GM12878 (cell line): Measurements from ENCODE around the gene ANKFY1. TPM values are rescaled to one million over a fixed set of nuclear protein-coding genes. Genes with fewer than 3 reads are reported as not detected.

Experiments used
- ATAC-seq: fragments of 200-7000 bp; cut with Tn5 transposase; 3 replicates; pipeline ENCODE4 v1.9.1; 2020; ENCODE audit warnings: mild to moderate bottlenecking, moderate library complexity
- BruUV-seq: library from RNA; stranded (reverse); fragments of 400-500 nt; replicated peaks from 2 replicates; lab custom pipeline; 2021; lab: Mats Ljungman, UMichigan
- CTCF ChIA-PET: fragments of 300-600 bp; sonication (Branson Sonifier 250); formaldehyde crosslinking; extraction: SDS; loops from one replicate; lab custom pipeline; 2021; ENCODE audit warnings: inconsistent platforms; lab: Yijun Ruan, JAX
- POLR2A ChIA-PET: fragments of 350-600 bp; formaldehyde crosslinking; extraction: SDS; loops from one replicate; lab custom pipeline; 2021; ENCODE audit warnings: inconsistent platforms; lab: Charles Lee
- RAD21 ChIA-PET: fragments of 300-600 bp; sonication (Branson Sonifier 250); formaldehyde crosslinking; loops from one replicate; lab custom pipeline; 2023; ENCODE audit warnings: antibody characterized with exemption; ENCODE audit not compliant: unreplicated experiment; lab: Charles Lee
- SMC1A ChIA-PET: fragments of 300-600 bp; sonication (Branson Sonifier 250); formaldehyde crosslinking; loops from one replicate; lab custom pipeline; 2023; ENCODE audit not compliant: unreplicated experiment, uncharacterized antibody; lab: Charles Lee
- DNase-seq: peaks from one replicate; pipeline ENCODE4 v3.0.0-alpha.2; 2011; ENCODE audit warnings: low read depth, low spot score
- FAIRE-seq: peaks from 3 replicates; lab custom pipeline; 2011; peaks lifted over from hg19 to GRCh38; lab: Jason Lieb, UNC
- H2AFZ ChIP-seq: 2 replicates; pipeline ENCODE4 v1.6.0; 2011; ENCODE audit warnings: low read depth, low read length, control low read depth; ENCODE audit not compliant: control insufficient read depth
- H3K27ac ChIP-seq: 2 replicates; pipeline ENCODE4 v1.5.1; 2011; ENCODE audit warnings: control low read depth; ENCODE audit not compliant: control insufficient read depth, insufficient read depth
- H3K27me3 ChIP-seq, 2 experiments: replicated peaks in 1 of 2; 2 replicates each; pipeline versions ENCODE4 v1.6.0 to v1.6.1; 2011; ENCODE audit warnings: low read length in 1 of 2; ENCODE audit not compliant: control insufficient read depth in 2 of 2, insufficient read depth in 2 of 2
- H3K36me3 ChIP-seq, 2 experiments: 2 replicates each; pipeline ENCODE4 v1.5.1; 2011; ENCODE audit warnings: low read length in 1 of 2; ENCODE audit not compliant: control insufficient read depth in 2 of 2, insufficient read depth in 2 of 2
- H3K4me1 ChIP-seq: 2 replicates; pipeline ENCODE4 v1.6.1; 2011; ENCODE audit warnings: mild to moderate bottlenecking, low read length, moderate library complexity, mixed read lengths; ENCODE audit not compliant: control insufficient read depth, insufficient read depth
- H3K4me2 ChIP-seq: 2 replicates; pipeline ENCODE4 v1.6.0; 2011; ENCODE audit warnings: control low read depth; ENCODE audit not compliant: control insufficient read depth, insufficient read depth
- H3K4me3 ChIP-seq: fragments of 200-600 bp; sonication (generic); 2 replicates; pipeline ENCODE4 v1.5.1; 2016
- H3K79me2 ChIP-seq: 2 replicates; pipeline ENCODE4 v1.6.0; 2011; ENCODE audit warnings: low read length; ENCODE audit not compliant: control insufficient read depth, insufficient read depth
- H3K9ac ChIP-seq: 2 replicates; pipeline ENCODE4 v1.8.0; 2011; ENCODE audit warnings: low read length, control low read depth, mixed read lengths; ENCODE audit not compliant: control insufficient read depth, insufficient read depth
- H3K9me3 ChIP-seq: replicated peaks from 3 replicates; pipeline ENCODE4 v1.5.1; 2011; ENCODE audit warnings: mild to moderate bottlenecking, low read length; ENCODE audit not compliant: control insufficient read depth, insufficient read depth
- H4K20me1 ChIP-seq: 2 replicates; pipeline ENCODE4 v1.6.0; 2011; ENCODE audit not compliant: control insufficient read depth, insufficient read depth
- ASH2L ChIP-seq: fragments of 300-600, 200-600 bp; sonication (generic); IDR thresholded peaks from 2 replicates; pipeline ENCODE4 v1.6.1; 2017; ENCODE audit warnings: low read depth, mild to moderate bottlenecking, borderline replicate concordance
- ESRRA ChIP-seq: IDR thresholded peaks from 2 replicates; pipeline ENCODE4 v1.6.1; 2012; ENCODE audit warnings: mild to moderate bottlenecking, low read length, improper control_type of control experiment
- GABPA ChIP-seq: IDR thresholded peaks from 2 replicates; pipeline ENCODE4 v1.6.1; 2014; ENCODE audit warnings: antibody characterized with exemption, low read depth, mild to moderate bottlenecking, inconsistent platforms
- GATAD2B ChIP-seq: fragments of 450-650 bp; conservative IDR thresholded peaks from 2 replicates; pipeline ENCODE4 v1.6.1; 2017; ENCODE audit warnings: low read depth, mild to moderate bottlenecking, moderate library complexity
- KAT2A ChIP-seq: conservative IDR thresholded peaks from 2 replicates; pipeline ENCODE4 v1.6.1; 2011; ENCODE audit warnings: low read depth, low read length; ENCODE audit not compliant: control insufficient read depth
- KDM1A ChIP-seq: fragments of 200-600 bp; sonication (generic); IDR thresholded peaks from 2 replicates; pipeline ENCODE4 v1.6.1; 2016; ENCODE audit warnings: borderline replicate concordance
- MEF2A ChIP-seq: IDR thresholded peaks from 2 replicates; pipeline ENCODE4 v1.6.1; 2011; ENCODE audit warnings: low read depth, mild to moderate bottlenecking, low read length, moderate library complexity; ENCODE audit not compliant: insufficient read depth
- MYC ChIP-seq: IDR thresholded peaks from 2 replicates; pipeline ENCODE4 v1.6.1; 2011; ENCODE audit warnings: mild to moderate bottlenecking, low read length, moderate library complexity, inconsistent platforms; ENCODE audit not compliant: insufficient read depth, insufficient replicate concordance, insufficient read length, severe bottlenecking
- PAX5 ChIP-seq: IDR thresholded peaks from 2 replicates; pipeline ENCODE4 v1.6.1; 2011; ENCODE audit warnings: low read depth, low read length, borderline replicate concordance
- POLR2AphosphoS2 ChIP-seq: IDR thresholded peaks from 2 replicates; pipeline ENCODE4 v1.6.1; 2011; ENCODE audit warnings: low read depth, mild to moderate bottlenecking, low read length, improper control_type of control experiment, moderate library complexity
- RBBP5 ChIP-seq: fragments of 200-600 bp; sonication (generic); conservative IDR thresholded peaks from 2 replicates; pipeline ENCODE4 v1.6.1; 2016
- RFX5 ChIP-seq: IDR thresholded peaks from 2 replicates; pipeline ENCODE4 v1.6.1; 2011; ENCODE audit warnings: low read depth, low read length, improper control_type of control experiment
- SMC3 ChIP-seq: IDR thresholded peaks from 2 replicates; pipeline ENCODE4 v1.6.1; 2011; ENCODE audit warnings: low read length, improper control_type of control experiment, borderline replicate concordance
- TARDBP ChIP-seq: IDR thresholded peaks from 2 replicates; pipeline ENCODE4 v1.6.1; 2016; ENCODE audit warnings: borderline replicate concordance
- WGBS: methylation state at CpG from one replicate; pipeline ENCODE4 v1.1.6; 2016; ENCODE audit warnings: low lambda C conversion rate; ENCODE audit not compliant: insufficient replicate concordance, insufficient coverage; ENCODE audit errors: missing lambda C conversion rate; 5-methylcytosine and 5-hydroxymethylcytosine counted together
- in situ Hi-C: fragments of 300-500 bp; cut with MboI; formaldehyde crosslinking; loops from 9 replicates; pipeline ENCODE4 v1.14.3; 2018; ENCODE audit warnings: mixed read lengths
- intact Hi-C: fragments of 100-400 bp; cut with micrococcal nuclease; formaldehyde crosslinking; loops from one replicate; pipeline ENCODE4 v1.14.2; 2022; ENCODE audit not compliant: unreplicated experiment
- polyA plus RNA-seq, 11 experiments: library from polyadenylated mRNA; depleted of rRNA in 4 of 11; unstranded in 6 of 11; stranded (reverse) in 5 of 11; fragments of >200 nt; fragmentation: Nextera tagmentation in 4 of 11; fragmentation: Illumina TruSeq in 1 of 11; extraction: Ambion mirVana in 4 of 11; extraction: Trizol in 1 of 11; gene quantifications; 1 replicate in 1 of 11; 2 replicates in 10 of 11; pipeline versions ENCODE4 v1.2.1 to v1.2.3, GENCODE V29; 2011 to 2016; ENCODE audit warnings: inconsistent platforms in 2 of 11, missing spikeins in 2 of 11, low read depth in 1 of 11
- total RNA-seq, 4 experiments: library from RNA; depleted of rRNA in 3 of 4; stranded (reverse); fragments of >200 nt in 3 of 4; fragmentation: Illumina TruSeq in 1 of 4; extraction: Trizol in 1 of 4; gene quantifications; 2 replicates each; pipeline versions ENCODE4 v1.2.1 to v1.2.3, GENCODE V29; 2013 to 2021
- TF ChIP-seq, protein P1 (sequence below): fragments of 450-650 bp; formaldehyde crosslinking; IDR thresholded peaks from 2 replicates; pipeline ENCODE4 v1.4.0; 2020; ENCODE audit warnings: mild to moderate bottlenecking, moderate library complexity

The ANKFY1 gene
- total and polyA plus RNA-seq, 10 of the 15 experiments (the other 5 are each of a cell fraction or from before 2014, with no cell fraction given), result 3.0 to 27.7 (median 16.4) TPM

DNA sequence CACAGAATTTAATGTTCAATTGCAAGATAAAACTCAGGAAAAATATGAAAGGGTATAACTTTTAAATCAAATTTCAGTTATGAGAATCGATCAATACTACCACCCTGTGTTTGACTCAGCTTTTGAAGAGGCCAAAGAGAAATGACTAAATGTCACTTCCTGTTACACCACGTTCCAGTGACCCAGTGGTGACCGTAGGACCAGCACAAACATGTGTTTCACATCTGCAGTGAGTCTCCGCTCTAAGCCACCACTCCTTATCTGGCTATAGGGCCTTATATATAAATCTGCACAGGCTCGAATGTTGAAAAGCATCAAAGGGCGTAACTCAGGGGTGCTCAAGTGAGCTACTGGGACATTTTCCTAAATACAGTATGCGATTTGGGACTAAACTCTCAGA lies 84.7 kb downstream of the ANKFY1 start:
- H2AFZ ChIP-seq, result no peak overlapping the region
- intact Hi-C loops (no loop called here), in situ Hi-C loops (no loop called here)
- H3K9ac ChIP-seq, result no peak overlapping the region
- no TSS peak for BruUV-seq
- SMC1A ChIA-PET, result interaction anchor here (0.7 kb wide), 1 partner anchor 12 kb away, joined by 3 read pairs; no protein-coding TSS in a partner anchor
- DNase-seq (no peak), ATAC-seq (no peak), FAIRE-seq (no peak)
- no peaks in the 10 kb centered on the region for H3K79me2 ChIP-seq
- POLR2A ChIA-PET, result no interaction called here
- WGBS, result 82% methylated on average over 7 of the region's 7 CpGs
- H3K4me2 ChIP-seq, result no peak overlapping the region
- H3K27me3 ChIP-seq, result no peaks in the 10 kb centered on the region
- RAD21 ChIA-PET, result no interaction called here
- CTCF ChIA-PET, result interaction anchor here (1.6 kb wide), 1 partner anchor 21 kb away, joined by 5 read pairs; no protein-coding TSS in a partner anchor
- H4K20me1 ChIP-seq, result no peaks in the 10 kb centered on the region
- no peak overlapping the region for H3K4me3 ChIP-seq
- H3K36me3 ChIP-seq, result peaks cover 31 to 59% of the 10 kb centered on the region in 2 experiments
- peaks cover 5% of the 10 kb centered on the region for H3K4me1 ChIP-seq
- H3K27ac ChIP-seq, result no peak overlapping the region
- no peaks in the 10 kb centered on the region for H3K9me3 ChIP-seq
- TF ChIP-seq ASH2L, result no peak

DNA sequence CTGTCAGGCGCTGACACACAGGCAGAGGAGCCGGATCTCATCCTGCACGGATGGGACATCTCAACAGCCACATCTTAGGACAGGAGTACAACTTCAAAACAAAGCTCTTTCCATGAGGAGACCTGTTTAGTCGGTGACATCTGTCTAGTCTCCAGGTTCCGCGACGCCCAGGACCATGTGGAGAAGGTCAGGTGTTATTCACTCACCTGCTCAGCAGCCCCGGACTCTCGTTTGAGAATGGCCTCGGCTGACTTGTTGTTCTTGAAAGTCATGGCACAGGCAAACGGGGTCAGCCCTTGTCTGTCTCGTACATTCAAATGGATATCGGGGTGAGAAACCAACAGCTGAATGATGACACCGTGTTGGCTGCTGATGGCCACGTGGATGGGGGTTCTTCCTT lies 85.1 kb downstream of the ANKFY1 start:
- FAIRE-seq, result no peak
- CTCF ChIA-PET, result interaction anchor here (1.6 kb wide), 1 partner anchor 21 kb away, joined by 5 read pairs; no protein-coding TSS in a partner anchor
- TF ChIP-seq, protein P1, sequence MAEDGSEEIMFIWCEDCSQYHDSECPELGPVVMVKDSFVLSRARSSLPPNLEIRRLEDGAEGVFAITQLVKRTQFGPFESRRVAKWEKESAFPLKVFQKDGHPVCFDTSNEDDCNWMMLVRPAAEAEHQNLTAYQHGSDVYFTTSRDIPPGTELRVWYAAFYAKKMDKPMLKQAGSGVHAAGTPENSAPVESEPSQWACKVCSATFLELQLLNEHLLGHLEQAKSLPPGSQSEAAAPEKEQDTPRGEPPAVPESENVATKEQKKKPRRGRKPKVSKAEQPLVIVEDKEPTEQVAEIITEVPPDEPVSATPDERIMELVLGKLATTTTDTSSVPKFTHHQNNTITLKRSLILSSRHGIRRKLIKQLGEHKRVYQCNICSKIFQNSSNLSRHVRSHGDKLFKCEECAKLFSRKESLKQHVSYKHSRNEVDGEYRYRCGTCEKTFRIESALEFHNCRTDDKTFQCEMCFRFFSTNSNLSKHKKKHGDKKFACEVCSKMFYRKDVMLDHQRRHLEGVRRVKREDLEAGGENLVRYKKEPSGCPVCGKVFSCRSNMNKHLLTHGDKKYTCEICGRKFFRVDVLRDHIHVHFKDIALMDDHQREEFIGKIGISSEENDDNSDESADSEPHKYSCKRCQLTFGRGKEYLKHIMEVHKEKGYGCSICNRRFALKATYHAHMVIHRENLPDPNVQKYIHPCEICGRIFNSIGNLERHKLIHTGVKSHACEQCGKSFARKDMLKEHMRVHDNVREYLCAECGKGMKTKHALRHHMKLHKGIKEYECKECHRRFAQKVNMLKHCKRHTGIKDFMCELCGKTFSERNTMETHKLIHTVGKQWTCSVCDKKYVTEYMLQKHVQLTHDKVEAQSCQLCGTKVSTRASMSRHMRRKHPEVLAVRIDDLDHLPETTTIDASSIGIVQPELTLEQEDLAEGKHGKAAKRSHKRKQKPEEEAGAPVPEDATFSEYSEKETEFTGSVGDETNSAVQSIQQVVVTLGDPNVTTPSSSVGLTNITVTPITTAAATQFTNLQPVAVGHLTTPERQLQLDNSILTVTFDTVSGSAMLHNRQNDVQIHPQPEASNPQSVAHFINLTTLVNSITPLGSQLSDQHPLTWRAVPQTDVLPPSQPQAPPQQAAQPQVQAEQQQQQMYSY (CRISPR knock-in tag), result no peak
- no peak for TF ChIP-seq ESRRA
- TF ChIP-seq KAT2A, result no peak
- no peak for TF ChIP-seq GABPA
- TF ChIP-seq KDM1A, result no peak
- no peak for TF ChIP-seq POLR2AphosphoS2
- no peak for TF ChIP-seq PAX5
- TF ChIP-seq TARDBP, result no peak
- no peak for TF ChIP-seq ASH2L
- TF ChIP-seq SMC3, result no peak
- TF ChIP-seq RFX5, result no peak
- no peak for TF ChIP-seq MYC
- no peak for TF ChIP-seq MEF2A
- no peak for TF ChIP-seq RBBP5
- no peak for TF ChIP-seq GATAD2B

More for the DNA sequence above, 85.1 kb downstream of the ANKFY1 start:
- ChIA-PET SMC1A (interaction anchor here (0.7 kb wide), 1 partner anchor 12 kb away, joined by 3 read pairs; no protein-coding TSS in a partner anchor), POLR2A (no interaction called here), RAD21 (no interaction called here)
- ATAC-seq, result no peak
- Histone ChIP-seq H3K79me2 (no peaks in the 10 kb centered on the region), H3K27me3 (no peaks in the 10 kb centered on the region), H3K27ac (no peak overlapping the region), H3K4me1 (peaks cover 5% of the 10 kb centered on the region), H3K9ac (no peak overlapping the region), H2AFZ (no peak overlapping the region), H3K4me2 (no peak overlapping the region), H3K36me3 (peaks cover 33 to 60% of the 10 kb centered on the region in 2 experiments), H3K4me3 (no peak overlapping the region), H3K9me3 (no peaks in the 10 kb centered on the region), H4K20me1 (no peaks in the 10 kb centered on the region)
- in situ Hi-C loops (no loop called here), intact Hi-C loops (no loop called here)
- 98% methylated on average over 15 of the region's 15 CpGs for WGBS
- BruUV-seq, result no TSS peak
- no peak for DNase-seq
